Mucosa of gallbladder (tissue), 1 donor: ENCODE measurements around the gene CYP1A2. TPM values are rescaled to one million over a fixed set of nuclear protein-coding genes. Genes with fewer than 3 reads are reported as not detected.
"Not testable (repeated sequence)": the region's sequence is repeated elsewhere in the genome, so short reads cannot be mapped to it uniquely, and the experiment has no call there.

Experiments
- DNase-seq: peaks from one replicate; pipeline ENCODE4 v3.0.0-alpha.2; 2020; ENCODE audit warnings: low spot score
- total RNA-seq: library from RNA; stranded (reverse); gene quantifications from one replicate; pipeline ENCODE4 v1.2.1, GENCODE V29; 2021
- donor health status: DM: no; HTN: no; CAD: no.

The CYP1A2 gene
- total RNA-seq, 1 donor from 2014 or later: 0.14 TPM

- DNase-seq: no peak
These were observed 28.4 kb downstream of the CYP1A2 start for GRCh38 chr15:74776821-74777768.

GRCh38 chr15:74777769-74778598 is 29.3 kb downstream of the CYP1A2 start:
- no peak for DNase-seq

GRCh38 chr15:74778599-74778970 is 29.9 kb downstream of the CYP1A2 start:
- DNase-seq: no peak

GRCh38 chr15:74779162-74779648 is 30.6 kb downstream of the CYP1A2 start:
- no peak for DNase-seq

GRCh38 chr15:74780523-74781430 is 32.1 kb downstream of the CYP1A2 start:
- DNase-seq: no peak

- DNase-seq: peak; percentile 67
These were observed 33.0 kb downstream of the CYP1A2 start, which contains the start of gene CSK for GRCh38 chr15:74781431-74782258. CSK (plus strand) TSS chr15:74782080; CDS start chr15:74798298, 16,218 bp downstream.

- no peak for DNase-seq
These were observed 33.8 kb downstream of the CYP1A2 start for GRCh38 chr15:74782259-74783071.

- no peak for DNase-seq
These were observed 34.6 kb downstream of the CYP1A2 start for GRCh38 chr15:74783072-74783807.

- DNase-seq: no peak
These were observed 35.1 kb downstream of the CYP1A2 start for GRCh38 chr15:74783808-74784175.

- no peak for DNase-seq
These were observed 36.0 kb downstream of the CYP1A2 start for GRCh38 chr15:74784426-74785193.

- no peak for DNase-seq
These were observed 36.8 kb downstream of the CYP1A2 start for GRCh38 chr15:74785194-74786032.

- not testable (repeated sequence) for DNase-seq
These were observed 37.4 kb downstream of the CYP1A2 start for GRCh38 chr15:74786081-74786480.

GRCh38 chr15:74786551-74787165 is 38.0 kb downstream of the CYP1A2 start:
- no peak for DNase-seq

GRCh38 chr15:74787251-74788041 is 38.8 kb downstream of the CYP1A2 start:
- peak; percentile 77 for DNase-seq

GRCh38 chr15:74788042-74788682 is 39.5 kb downstream of the CYP1A2 start:
- DNase-seq: no peak
